Nephron (organoid): ENCODE data around the gene LAMB3.

ENCODE experiments used
- H3K27ac Mint-ChIP-seq, 3 experiments: 2 replicates each; pipeline ENCODE4 v1.8.0; 2020; ENCODE audit warnings: mixed read lengths in 3 of 3, mild to moderate bottlenecking in 2 of 3, moderate library complexity in 1 of 3
- H3K27me3 Mint-ChIP-seq: 2 replicates; pipeline ENCODE4 v1.8.0; 2021; ENCODE audit warnings: low read depth, mild to moderate bottlenecking, moderate library complexity, mixed read lengths
- H3K36me3 Mint-ChIP-seq: 2 replicates; pipeline ENCODE4 v1.8.0; 2020; ENCODE audit warnings: low read depth, mixed read lengths
- H3K4me1 Mint-ChIP-seq: 2 replicates; pipeline ENCODE4 v1.8.0; 2020; ENCODE audit warnings: mixed read lengths
- H3K4me3 Mint-ChIP-seq, 3 experiments: 2 replicates each; pipeline ENCODE4 v1.8.0; 2020; ENCODE audit warnings: mild to moderate bottlenecking in 3 of 3, mixed read lengths in 3 of 3, moderate library complexity in 2 of 3
- H3K9me3 Mint-ChIP-seq: 2 replicates; pipeline ENCODE4 v1.8.0; 2020; ENCODE audit warnings: mixed read lengths
- CTCF ChIP-seq, 3 experiments: fragments of 200-600 bp; sonication (generic); IDR thresholded peaks; one replicate each; pipeline ENCODE4 v1.5.0; 2021; ENCODE audit warnings: antibody characterized with exemption in 3 of 3; ENCODE audit not compliant: unreplicated experiment in 3 of 3

Gene LAMB3

GRCh38 chr1:209627732-209628196 lies 24.5 kb downstream of the LAMB3 start:
- H3K36me3 Mint-ChIP-seq = no peaks in the 10 kb centered on the region
- H3K4me3 Mint-ChIP-seq = no peak overlapping the region
- H3K27ac Mint-ChIP-seq = peak overlapping the region in 1 of 3 experiments; percentile 23

GRCh38 chr1:209627027-209627731 lies 25.0 kb downstream of the LAMB3 start:
- Mint-ChIP-seq H3K4me3 (no peak overlapping the region), H3K9me3 (no peaks in the 10 kb centered on the region), H3K4me1 (peaks cover 27% of the 10 kb centered on the region), H3K27ac (peak overlapping the region in 1 of 3 experiments; percentile 23), H3K36me3 (no peaks in the 10 kb centered on the region), H3K27me3 (peaks cover 36% of the 10 kb centered on the region)
- TF ChIP-seq CTCF (IDR thresholded peaks at IDR 0.05; ENCODE audit: unreplicated experiment in 3 of 3) = no peak

More at GRCh38 chr1:209627732-209628196, 24.5 kb downstream of the LAMB3 start:
- Mint-ChIP-seq H3K27me3 (peaks cover 36% of the 10 kb centered on the region), H3K9me3 (no peaks in the 10 kb centered on the region), H3K4me1 (peaks cover 26% of the 10 kb centered on the region)
- TF ChIP-seq CTCF (IDR thresholded peaks at IDR 0.05; ENCODE audit: unreplicated experiment in 3 of 3) = peak; percentile 94 to 97 (median 97)

GRCh38 chr1:209626346-209627026 lies 25.7 kb downstream of the LAMB3 start:
- TF ChIP-seq CTCF (IDR thresholded peaks at IDR 0.05; ENCODE audit: unreplicated experiment in 3 of 3) = no peak
- H3K36me3 Mint-ChIP-seq = no peaks in the 10 kb centered on the region
- no peak overlapping the region for H3K4me3 Mint-ChIP-seq
- peak overlapping the region in 2 of 3 experiments; percentile 43 to 52 for H3K27ac Mint-ChIP-seq
- H3K27me3 Mint-ChIP-seq = peaks cover 36% of the 10 kb centered on the region
- no peaks in the 10 kb centered on the region for H3K9me3 Mint-ChIP-seq
- peaks cover 33% of the 10 kb centered on the region for H3K4me1 Mint-ChIP-seq

- Mint-ChIP-seq H3K9me3 (no peaks in the 10 kb centered on the region), H3K36me3 (no peaks in the 10 kb centered on the region), H3K27ac (peak overlapping the region in 2 of 3 experiments; percentile 43 to 52), H3K4me3 (no peak overlapping the region), H3K27me3 (peaks cover 32% of the 10 kb centered on the region), H3K4me1 (peaks cover 40% of the 10 kb centered on the region)
- TF ChIP-seq CTCF (IDR thresholded peaks at IDR 0.05; ENCODE audit: unreplicated experiment in 3 of 3) = no peak
Measured at GRCh38 chr1:209625791-209626285, 26.4 kb downstream of the LAMB3 start.

GRCh38 chr1:209624558-209625549 lies 27.4 kb downstream of the LAMB3 start:
- Mint-ChIP-seq H3K27me3 (peaks cover 26% of the 10 kb centered on the region), H3K27ac (peak overlapping the region in 2 of 3 experiments; percentile 43 to 52), H3K4me1 (peaks cover 50% of the 10 kb centered on the region), H3K9me3 (no peaks in the 10 kb centered on the region), H3K4me3 (no peak overlapping the region), H3K36me3 (no peaks in the 10 kb centered on the region)
- no peak for TF ChIP-seq CTCF (IDR thresholded peaks at IDR 0.05; ENCODE audit: unreplicated experiment in 3 of 3)
